ENCODE results near the gene MDFIC. TPM values are rescaled to one million over a fixed set of nuclear protein-coding genes. Genes with fewer than 3 reads are reported as not detected.

Gene MDFIC
- polyA plus RNA-seq, 2 donors, result 9.8 to 14.5 TPM

- Histone ChIP-seq H3K27ac (ENCODE audit: low read depth in 2 of 2, low read length in 1 of 2) (no peak overlapping the region), H3K27me3 (ENCODE audit: control insufficient read depth in 1 of 2, insufficient read depth in 2 of 2, low read length in 2 of 2) (no peaks in the 10 kb centered on the region), H3K4me1 (ENCODE audit: control insufficient read depth in 2 of 2, insufficient read depth in 2 of 2, low read length in 1 of 2) (no peaks in the 10 kb centered on the region), H3K4me3 (ENCODE audit: low read depth in 1 of 2, low read length in 2 of 2) (no peak overlapping the region), H3K9me3 (ENCODE audit: control insufficient read depth in 2 of 2, insufficient read depth in 1 of 2, low read depth in 1 of 2, low read length in 1 of 2) (no peaks in the 10 kb centered on the region), H3K36me3 (ENCODE audit: control insufficient read depth in 2 of 2, insufficient read depth in 2 of 2, low read length in 1 of 2) (no peaks in the 10 kb centered on the region)
- 89 to 92% methylated on average over 2 of the region's 2 CpGs for whole genome bisulfite sequencing, 2 donors
Measured at GRCh38 chr7:115037128-115037802, 115.4 kb downstream of the MDFIC start.

- H3K36me3 ChIP-seq (ENCODE audit: control insufficient read depth in 2 of 2, insufficient read depth in 2 of 2, low read length in 1 of 2), result no peaks in the 10 kb centered on the region
- no peaks in the 10 kb centered on the region for H3K27me3 ChIP-seq (ENCODE audit: control insufficient read depth in 1 of 2, insufficient read depth in 2 of 2, low read length in 2 of 2)
- WGBS, 2 donors, result 90 to 92% methylated on average over 4 of the region's 4 CpGs
- H3K4me1 ChIP-seq (ENCODE audit: control insufficient read depth in 2 of 2, insufficient read depth in 2 of 2, low read length in 1 of 2), result no peaks in the 10 kb centered on the region
- no peak overlapping the region for H3K4me3 ChIP-seq (ENCODE audit: low read depth in 1 of 2, low read length in 2 of 2)
- H3K27ac ChIP-seq (ENCODE audit: low read depth in 2 of 2, low read length in 1 of 2), result no peak overlapping the region
- no peaks in the 10 kb centered on the region for H3K9me3 ChIP-seq (ENCODE audit: control insufficient read depth in 2 of 2, insufficient read depth in 1 of 2, low read depth in 1 of 2, low read length in 1 of 2)
Measured at GRCh38 chr7:115038158-115038557, 116.3 kb downstream of the MDFIC start.

- Histone ChIP-seq H3K27me3 (ENCODE audit: control insufficient read depth in 1 of 2, insufficient read depth in 2 of 2, low read length in 2 of 2) (no peaks in the 10 kb centered on the region), H3K36me3 (ENCODE audit: control insufficient read depth in 2 of 2, insufficient read depth in 2 of 2, low read length in 1 of 2) (no peaks in the 10 kb centered on the region), H3K9me3 (ENCODE audit: control insufficient read depth in 2 of 2, insufficient read depth in 1 of 2, low read depth in 1 of 2, low read length in 1 of 2) (no peaks in the 10 kb centered on the region), H3K4me3 (ENCODE audit: low read depth in 1 of 2, low read length in 2 of 2) (no peak overlapping the region), H3K27ac (ENCODE audit: low read depth in 2 of 2, low read length in 1 of 2) (no peak overlapping the region), H3K4me1 (ENCODE audit: control insufficient read depth in 2 of 2, insufficient read depth in 2 of 2, low read length in 1 of 2) (no peaks in the 10 kb centered on the region)
- WGBS, 2 donors, result 81 to 90% methylated on average over 8 of the region's 8 CpGs
Measured at GRCh38 chr7:115040057-115040456, 118.2 kb downstream of the MDFIC start.

GRCh38 chr7:115040495-115040894 is 118.6 kb downstream of the MDFIC start:
- Histone ChIP-seq H3K4me1 (ENCODE audit: control insufficient read depth in 2 of 2, insufficient read depth in 2 of 2, low read length in 1 of 2) (no peaks in the 10 kb centered on the region), H3K27me3 (ENCODE audit: control insufficient read depth in 1 of 2, insufficient read depth in 2 of 2, low read length in 2 of 2) (no peaks in the 10 kb centered on the region), H3K9me3 (ENCODE audit: control insufficient read depth in 2 of 2, insufficient read depth in 1 of 2, low read depth in 1 of 2, low read length in 1 of 2) (no peaks in the 10 kb centered on the region), H3K36me3 (ENCODE audit: control insufficient read depth in 2 of 2, insufficient read depth in 2 of 2, low read length in 1 of 2) (no peaks in the 10 kb centered on the region), H3K27ac (ENCODE audit: low read depth in 2 of 2, low read length in 1 of 2) (no peak overlapping the region), H3K4me3 (ENCODE audit: low read depth in 1 of 2, low read length in 2 of 2) (no peak overlapping the region)

GRCh38 chr7:115042596-115042995 is 120.7 kb downstream of the MDFIC start:
- Histone ChIP-seq H3K27ac (ENCODE audit: low read depth in 2 of 2, low read length in 1 of 2) (no peak overlapping the region), H3K4me3 (ENCODE audit: low read depth in 1 of 2, low read length in 2 of 2) (no peak overlapping the region), H3K36me3 (ENCODE audit: control insufficient read depth in 2 of 2, insufficient read depth in 2 of 2, low read length in 1 of 2) (no peaks in the 10 kb centered on the region), H3K27me3 (ENCODE audit: control insufficient read depth in 1 of 2, insufficient read depth in 2 of 2, low read length in 2 of 2) (no peaks in the 10 kb centered on the region), H3K9me3 (ENCODE audit: control insufficient read depth in 2 of 2, insufficient read depth in 1 of 2, low read depth in 1 of 2, low read length in 1 of 2) (no peaks in the 10 kb centered on the region), H3K4me1 (ENCODE audit: control insufficient read depth in 2 of 2, insufficient read depth in 2 of 2, low read length in 1 of 2) (no peaks in the 10 kb centered on the region)
- WGBS, 2 donors, result 41 to 63% methylated on average over 2 of the region's 2 CpGs

GRCh38 chr7:115043605-115044004 is 121.7 kb downstream of the MDFIC start:
- 37 to 58% methylated on average over 2 of the region's 2 CpGs for WGBS, 2 donors
- Histone ChIP-seq H3K4me1 (ENCODE audit: control insufficient read depth in 2 of 2, insufficient read depth in 2 of 2, low read length in 1 of 2) (no peaks in the 10 kb centered on the region), H3K36me3 (ENCODE audit: control insufficient read depth in 2 of 2, insufficient read depth in 2 of 2, low read length in 1 of 2) (no peaks in the 10 kb centered on the region), H3K4me3 (ENCODE audit: low read depth in 1 of 2, low read length in 2 of 2) (no peak overlapping the region), H3K27me3 (ENCODE audit: control insufficient read depth in 1 of 2, insufficient read depth in 2 of 2, low read length in 2 of 2) (no peaks in the 10 kb centered on the region), H3K27ac (ENCODE audit: low read depth in 2 of 2, low read length in 1 of 2) (no peak overlapping the region), H3K9me3 (ENCODE audit: control insufficient read depth in 2 of 2, insufficient read depth in 1 of 2, low read depth in 1 of 2, low read length in 1 of 2) (no peaks in the 10 kb centered on the region)

- H3K36me3 ChIP-seq (ENCODE audit: control insufficient read depth in 2 of 2, insufficient read depth in 2 of 2, low read length in 1 of 2), result no peaks in the 10 kb centered on the region
- 65 to 81% methylated on average over 3 of the region's 3 CpGs for WGBS, 2 donors
- no peaks in the 10 kb centered on the region for H3K9me3 ChIP-seq (ENCODE audit: control insufficient read depth in 2 of 2, insufficient read depth in 1 of 2, low read depth in 1 of 2, low read length in 1 of 2)
- no peaks in the 10 kb centered on the region for H3K27me3 ChIP-seq (ENCODE audit: control insufficient read depth in 1 of 2, insufficient read depth in 2 of 2, low read length in 2 of 2)
- H3K4me1 ChIP-seq (ENCODE audit: control insufficient read depth in 2 of 2, insufficient read depth in 2 of 2, low read length in 1 of 2), result no peaks in the 10 kb centered on the region
- no peak overlapping the region for H3K4me3 ChIP-seq (ENCODE audit: low read depth in 1 of 2, low read length in 2 of 2)
- H3K27ac ChIP-seq (ENCODE audit: low read depth in 2 of 2, low read length in 1 of 2), result no peak overlapping the region
Measured at GRCh38 chr7:115044224-115044623, 122.3 kb downstream of the MDFIC start.

- Histone ChIP-seq H3K4me3 (ENCODE audit: low read depth in 1 of 2, low read length in 2 of 2) (no peak overlapping the region), H3K4me1 (ENCODE audit: control insufficient read depth in 2 of 2, insufficient read depth in 2 of 2, low read length in 1 of 2) (no peaks in the 10 kb centered on the region), H3K36me3 (ENCODE audit: control insufficient read depth in 2 of 2, insufficient read depth in 2 of 2, low read length in 1 of 2) (no peaks in the 10 kb centered on the region), H3K27ac (ENCODE audit: low read depth in 2 of 2, low read length in 1 of 2) (no peak overlapping the region), H3K27me3 (ENCODE audit: control insufficient read depth in 1 of 2, insufficient read depth in 2 of 2, low read length in 2 of 2) (peaks cover 0 to 2% of the 10 kb centered on the region in 2 donors), H3K9me3 (ENCODE audit: control insufficient read depth in 2 of 2, insufficient read depth in 1 of 2, low read depth in 1 of 2, low read length in 1 of 2) (no peaks in the 10 kb centered on the region)
- 74 to 79% methylated on average over 6 of the region's 6 CpGs for WGBS, 2 donors
Measured at GRCh38 chr7:115047958-115048720, 126.2 kb downstream of the MDFIC start.

GRCh38 chr7:115052706-115053105 is 130.8 kb downstream of the MDFIC start:
- Histone ChIP-seq H3K9me3 (ENCODE audit: control insufficient read depth in 2 of 2, insufficient read depth in 1 of 2, low read depth in 1 of 2, low read length in 1 of 2) (no peaks in the 10 kb centered on the region), H3K4me3 (ENCODE audit: low read depth in 1 of 2, low read length in 2 of 2) (no peak overlapping the region), H3K27me3 (ENCODE audit: control insufficient read depth in 1 of 2, insufficient read depth in 2 of 2, low read length in 2 of 2) (peaks cover 0 to 2% of the 10 kb centered on the region in 2 donors), H3K36me3 (ENCODE audit: control insufficient read depth in 2 of 2, insufficient read depth in 2 of 2, low read length in 1 of 2) (no peaks in the 10 kb centered on the region), H3K4me1 (ENCODE audit: control insufficient read depth in 2 of 2, insufficient read depth in 2 of 2, low read length in 1 of 2) (no peaks in the 10 kb centered on the region), H3K27ac (ENCODE audit: low read depth in 2 of 2, low read length in 1 of 2) (no peak overlapping the region)
- WGBS, 2 donors, result 87 to 92% methylated on average over 4 of the region's 4 CpGs
